Glutamatergic neuron (in vitro differentiated cells): ENCODE measurements around the gene SH3BP4. TPM values are rescaled to one million over a fixed set of nuclear protein-coding genes. Genes with fewer than 3 reads are reported as not detected.

Experiments used
- DNase-seq: peaks from one replicate; pipeline ENCODE4 v3.0.0; 2022
- H3K27ac Mint-ChIP-seq: one replicate; pipeline ENCODE4 v1.8.0; 2020; ENCODE audit warnings: mild to moderate bottlenecking, mixed read lengths, inconsistent platforms; ENCODE audit not compliant: unreplicated experiment
- H3K27me3 Mint-ChIP-seq: one replicate; pipeline ENCODE4 v1.8.0; 2020; ENCODE audit warnings: mild to moderate bottlenecking, moderate library complexity, mixed read lengths, inconsistent platforms; ENCODE audit not compliant: unreplicated experiment
- H3K36me3 Mint-ChIP-seq: one replicate; pipeline ENCODE4 v1.8.0; 2020; ENCODE audit warnings: mild to moderate bottlenecking, mixed read lengths, inconsistent platforms; ENCODE audit not compliant: unreplicated experiment
- H3K4me1 Mint-ChIP-seq: one replicate; pipeline ENCODE4 v1.8.0; 2020; ENCODE audit warnings: mild to moderate bottlenecking, low read depth, mixed read lengths, inconsistent platforms; ENCODE audit not compliant: unreplicated experiment
- H3K4me3 Mint-ChIP-seq: one replicate; pipeline ENCODE4 v1.8.0; 2020; ENCODE audit warnings: mild to moderate bottlenecking, mixed read lengths, inconsistent platforms; ENCODE audit not compliant: unreplicated experiment
- H3K9me3 Mint-ChIP-seq: one replicate; pipeline ENCODE4 v1.8.0; 2020; ENCODE audit warnings: mild to moderate bottlenecking, moderate library complexity, mixed read lengths, inconsistent platforms; ENCODE audit not compliant: unreplicated experiment
- CTCF ChIP-seq: fragments of 200-600 bp; sonication (generic); IDR thresholded peaks from one replicate; pipeline ENCODE4 v1.5.0; 2021; ENCODE audit not compliant: partially characterized antibody, unreplicated experiment
- total RNA-seq: library from RNA; stranded (reverse); fragmentation: NEBNext Ultra II Directional; extraction: Animal tissue kit (Norgen Biotek cat#: 25700); gene quantifications from one replicate; pipeline ENCODE4 v1.2.1, GENCODE V29; 2021; ENCODE audit not compliant: unreplicated experiment

SH3BP4 gene
- total RNA-seq, 1 donor from 2014 or later = 59.3 TPM

- Mint-ChIP-seq H3K36me3 (peaks cover 5% of the 10 kb centered on the region), H3K27ac (no peak overlapping the region), H3K4me1 (peaks cover 32% of the 10 kb centered on the region), H3K9me3 (peaks cover 16% of the 10 kb centered on the region), H3K27me3 (peaks cover 10% of the 10 kb centered on the region), H3K4me3 (no peak overlapping the region)
- no peak for TF ChIP-seq CTCF
- DNase-seq = no peak
Observed at GRCh38 chr2:234996941-234997270, 45.1 kb downstream of the SH3BP4 start.

GRCh38 chr2:234997389-234997788, 45.6 kb downstream of the SH3BP4 start:
- TF ChIP-seq CTCF = no peak
- H3K4me3 Mint-ChIP-seq = no peak overlapping the region
- H3K4me1 Mint-ChIP-seq = peaks cover 32% of the 10 kb centered on the region
- peaks cover 5% of the 10 kb centered on the region for H3K36me3 Mint-ChIP-seq
- DNase-seq = no peak
- peaks cover 16% of the 10 kb centered on the region for H3K9me3 Mint-ChIP-seq
- H3K27ac Mint-ChIP-seq = no peak overlapping the region
- H3K27me3 Mint-ChIP-seq = peaks cover 12% of the 10 kb centered on the region

DNA sequence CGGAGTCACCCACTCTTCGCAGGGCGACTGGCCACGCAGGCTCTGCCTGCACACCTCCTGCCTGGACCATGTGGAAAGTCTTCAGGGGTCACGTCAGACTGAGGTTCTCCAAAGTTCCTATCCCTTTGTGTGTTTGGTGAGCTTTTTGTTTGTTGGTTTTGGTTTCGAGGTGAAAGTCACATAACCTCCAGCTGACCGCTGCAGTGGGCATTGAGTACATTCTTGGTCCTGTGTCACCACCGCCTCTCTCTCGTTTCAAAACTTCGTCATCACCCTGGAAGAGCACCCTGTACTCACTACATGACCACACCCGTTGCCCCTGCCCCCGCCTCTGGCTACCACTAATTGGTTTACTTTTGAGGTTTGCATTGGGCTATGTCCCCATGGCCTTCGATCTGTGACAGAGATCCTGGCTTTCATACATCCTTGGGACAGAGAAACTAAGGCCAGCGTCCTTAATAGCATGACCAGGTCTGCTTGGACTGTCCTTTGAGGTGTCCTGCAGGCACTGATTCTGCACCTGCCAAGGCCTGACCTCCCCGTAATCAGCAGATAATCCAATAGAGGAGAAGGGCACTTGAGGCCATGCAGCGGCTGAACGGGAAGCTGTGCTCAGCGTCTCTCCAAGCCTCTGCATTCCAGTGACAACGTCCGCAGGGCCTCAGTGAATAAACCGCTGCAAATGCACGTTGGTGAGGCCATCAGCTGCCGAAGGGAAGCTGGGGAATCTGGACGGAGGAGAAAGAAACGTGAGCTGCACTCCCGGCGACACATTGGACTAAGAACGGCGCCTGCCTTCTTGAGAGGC, 46.8 kb downstream of the SH3BP4 start:
- H3K36me3 Mint-ChIP-seq = peaks cover 5% of the 10 kb centered on the region
- TF ChIP-seq CTCF = no peak
- H3K4me1 Mint-ChIP-seq = peaks cover 34% of the 10 kb centered on the region
- no peak overlapping the region for H3K4me3 Mint-ChIP-seq
- peak overlapping the region; percentile 23 for H3K27ac Mint-ChIP-seq
- peaks cover 8% of the 10 kb centered on the region for H3K27me3 Mint-ChIP-seq
- peaks cover 15% of the 10 kb centered on the region for H3K9me3 Mint-ChIP-seq
- no peak for DNase-seq

GRCh38 chr2:234999740-235000425, 48.1 kb downstream of the SH3BP4 start:
- Mint-ChIP-seq H3K27me3 (peaks cover 8% of the 10 kb centered on the region), H3K9me3 (peaks cover 12% of the 10 kb centered on the region), H3K4me1 (peaks cover 25% of the 10 kb centered on the region), H3K4me3 (no peak overlapping the region), H3K27ac (no peak overlapping the region), H3K36me3 (peaks cover 5% of the 10 kb centered on the region)
- no peak for TF ChIP-seq CTCF
- DNase-seq = no peak
